GM19372 (cell line): ENCODE results near the gene GHR.

Source experiments
- ATAC-seq: cut with Tn5 transposase; IDR thresholded peaks from one replicate; pipeline ENCODE4 v1.9.1; 2021; ENCODE audit warnings: mild to moderate bottlenecking, low read depth, moderate library complexity; ENCODE audit not compliant: unreplicated experiment

The GHR gene

DNA sequence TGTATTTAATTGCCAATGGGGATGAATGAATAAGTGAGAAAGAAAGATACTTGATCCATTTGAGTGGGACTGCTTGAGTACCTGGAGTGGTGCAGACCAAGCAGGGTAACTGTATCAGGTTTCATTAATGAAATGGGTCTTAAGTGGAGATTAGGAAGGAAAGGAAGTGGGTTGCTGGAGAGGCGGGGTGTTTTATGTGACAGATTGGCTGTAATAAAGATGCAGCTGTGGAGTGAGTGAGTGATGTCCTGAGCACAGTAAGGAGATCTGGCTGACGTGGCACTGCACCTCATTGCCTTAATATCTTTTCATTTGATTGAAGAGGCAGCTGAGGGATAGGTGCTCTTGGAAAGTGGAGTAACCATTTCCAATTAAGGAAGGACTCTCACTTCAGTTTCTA lies 172.4 kb downstream of the GHR start:
- ATAC-seq: no peak

DNA sequence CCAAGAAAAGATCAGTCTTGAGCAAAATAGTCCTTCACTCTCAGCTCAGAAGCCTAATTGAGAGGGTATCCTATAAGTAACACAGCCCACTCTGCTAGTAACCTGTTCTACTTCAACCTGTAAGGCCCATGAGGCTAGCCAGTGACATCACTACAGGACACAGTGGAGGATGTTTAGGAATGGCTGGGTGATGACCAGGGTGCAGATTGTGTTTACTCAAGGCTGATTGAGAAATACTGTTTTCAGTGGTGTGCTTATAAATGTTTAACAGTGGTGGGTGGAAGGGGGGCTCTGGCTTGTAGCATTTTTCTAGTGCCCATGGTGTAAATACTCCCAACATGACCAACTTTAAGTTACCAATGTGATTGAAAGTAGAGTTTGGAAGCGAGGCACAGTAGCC lies 173.6 kb downstream of the GHR start:
- no peak for ATAC-seq

DNA sequence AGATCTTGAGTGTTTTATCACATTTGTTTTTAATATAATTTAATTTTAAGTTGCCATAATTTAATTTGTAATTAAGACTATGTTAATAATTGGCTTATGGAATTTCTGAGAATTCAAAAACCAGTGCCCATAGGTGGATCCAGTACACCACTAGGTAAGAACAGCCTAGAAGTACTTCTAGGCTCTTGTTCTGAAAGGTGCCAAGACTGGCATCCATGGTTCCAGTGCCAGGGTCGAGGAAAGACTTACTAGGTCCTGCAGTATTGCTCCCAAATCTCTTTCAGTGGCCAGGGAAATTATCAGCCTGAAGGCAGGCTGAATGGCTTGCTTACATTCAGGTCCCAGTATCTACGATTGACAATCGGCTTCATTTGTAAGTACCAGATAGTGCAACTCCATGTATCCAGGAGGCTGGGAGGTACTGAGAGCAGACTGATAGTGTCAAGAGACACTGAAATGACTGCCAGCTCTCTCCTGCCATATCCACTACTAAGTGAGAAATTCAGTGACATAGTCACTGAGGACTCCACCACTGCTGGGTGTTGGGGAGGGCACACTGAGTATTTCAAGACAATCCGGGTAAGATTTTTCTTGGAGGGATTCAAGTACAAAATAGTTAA lies 174.2 kb downstream of the GHR start:
- ATAC-seq: no peak

DNA sequence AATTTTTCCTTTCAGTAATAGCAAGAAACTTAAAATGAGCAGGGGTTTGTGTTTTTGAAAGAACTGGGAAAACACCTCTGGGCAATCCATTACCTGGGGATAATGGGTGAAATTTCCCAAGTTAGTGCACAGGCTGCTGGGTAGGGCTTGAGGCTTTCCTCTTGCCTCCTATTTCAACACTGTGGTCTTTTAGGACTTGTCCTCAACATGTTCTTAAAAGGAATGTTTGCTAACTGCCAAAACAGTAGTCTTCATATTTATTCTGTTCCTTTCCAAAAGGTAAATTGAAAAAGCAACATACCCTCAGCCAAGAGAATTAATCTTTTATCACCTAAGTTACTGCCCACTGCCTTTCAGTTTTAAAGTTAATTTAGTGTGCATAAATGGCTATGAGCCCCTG lies 175.1 kb downstream of the GHR start:
- no peak for ATAC-seq

DNA sequence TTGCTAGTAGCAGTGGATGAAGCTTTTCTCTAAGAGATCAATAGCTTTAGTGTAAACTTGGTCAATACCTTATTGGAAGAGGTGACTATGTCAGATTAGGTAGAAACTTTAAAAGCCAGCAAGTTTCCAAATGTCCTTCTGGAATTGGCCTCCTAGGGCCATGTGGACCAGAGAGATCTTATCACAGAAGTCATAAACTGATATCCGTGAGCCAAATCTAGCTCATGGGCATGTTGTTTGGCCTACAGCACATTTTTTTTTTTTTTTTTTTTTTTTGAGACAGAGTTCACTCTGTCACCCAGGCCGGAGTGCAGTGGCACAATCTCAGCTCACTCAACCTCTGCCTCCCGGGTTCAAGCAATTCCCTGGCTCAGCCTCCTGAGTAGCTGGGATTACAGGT lies 175.9 kb downstream of the GHR start:
- ATAC-seq: no peak

DNA sequence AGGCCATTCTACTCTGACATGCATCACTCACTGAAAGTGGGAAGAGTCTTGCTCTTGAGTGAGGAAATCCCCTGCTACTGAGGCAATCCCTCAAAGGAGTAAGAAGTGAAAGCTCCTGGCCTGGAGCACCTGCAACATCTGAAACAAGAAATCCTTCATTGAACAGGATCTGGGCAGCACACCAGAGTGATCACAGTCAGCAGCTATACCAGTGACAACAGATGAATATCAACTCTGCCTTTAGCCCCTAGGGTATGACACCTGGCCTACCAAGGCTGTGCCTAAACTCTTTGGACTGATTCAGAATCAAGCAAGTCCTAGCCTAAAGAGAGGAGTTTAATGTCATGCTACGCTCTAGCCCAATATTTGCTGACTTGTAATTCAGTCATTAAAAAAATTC lies 177.2 kb downstream of the GHR start:
- ATAC-seq: no peak

DNA sequence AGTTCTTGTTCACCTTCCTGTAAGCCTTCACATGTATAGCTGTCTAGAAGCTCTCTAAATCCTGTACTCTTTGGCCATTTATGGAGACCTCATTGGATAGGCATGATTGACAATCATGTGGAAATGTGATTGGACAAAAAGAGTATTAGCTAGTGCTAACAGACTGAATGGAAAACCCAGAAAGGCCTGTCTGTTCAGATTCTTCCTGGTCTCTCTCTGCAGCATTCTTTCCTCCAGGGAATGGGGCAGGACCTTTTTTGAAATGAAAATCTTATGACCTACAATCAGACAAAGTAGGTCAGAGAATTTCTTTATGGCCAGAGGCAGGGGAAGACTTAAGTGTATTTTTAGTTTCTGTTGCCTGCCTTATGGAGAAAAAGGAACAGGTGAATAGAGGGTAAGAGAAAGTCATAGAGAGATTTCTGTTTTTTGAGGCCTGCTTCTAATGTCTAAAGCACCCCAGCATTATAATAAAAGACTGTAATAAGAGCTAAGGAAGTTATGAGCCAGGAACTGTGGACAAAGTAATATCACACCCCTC lies 181.0 kb downstream of the GHR start:
- ATAC-seq: no peak

DNA sequence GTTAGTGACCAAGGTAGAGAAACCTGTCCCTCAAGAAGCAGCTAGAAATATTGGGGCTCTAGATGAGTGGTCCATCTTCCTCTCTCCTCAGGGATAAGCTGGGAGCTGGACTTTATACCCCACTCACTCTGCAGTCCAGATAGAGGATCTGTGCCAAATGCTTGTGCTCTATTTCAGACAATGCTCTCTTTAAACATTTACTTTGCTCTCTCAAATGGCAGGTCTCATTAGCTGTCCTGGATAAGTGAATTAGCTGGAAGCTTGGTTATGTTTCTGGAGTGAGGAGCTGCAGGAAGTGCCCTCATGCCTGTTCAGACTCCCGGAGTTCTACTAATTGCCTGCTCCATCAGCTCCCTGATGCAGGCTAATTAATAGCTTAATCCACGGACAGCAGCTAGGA lies 182.3 kb downstream of the GHR start:
- no peak for ATAC-seq

DNA sequence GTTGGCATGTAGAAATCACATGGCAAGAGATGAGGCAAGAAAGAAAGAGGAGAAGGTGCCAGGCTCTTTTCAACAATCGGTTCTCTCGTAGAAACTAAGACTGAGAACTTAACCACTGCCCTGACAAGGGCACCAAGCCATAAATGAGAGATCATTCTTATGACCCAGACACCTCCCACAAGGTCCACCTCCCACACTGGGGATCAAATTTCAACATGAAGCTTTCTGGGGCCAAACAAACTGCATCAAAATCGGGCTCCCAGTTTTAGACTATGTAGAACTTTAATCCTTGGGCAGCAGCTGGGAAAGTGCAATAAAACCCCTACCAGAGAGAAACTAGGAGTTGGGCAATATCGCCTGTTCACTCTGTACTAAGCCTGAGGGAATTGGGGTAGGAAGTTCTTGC lies 183.2 kb downstream of the GHR start:
- no peak for ATAC-seq

DNA sequence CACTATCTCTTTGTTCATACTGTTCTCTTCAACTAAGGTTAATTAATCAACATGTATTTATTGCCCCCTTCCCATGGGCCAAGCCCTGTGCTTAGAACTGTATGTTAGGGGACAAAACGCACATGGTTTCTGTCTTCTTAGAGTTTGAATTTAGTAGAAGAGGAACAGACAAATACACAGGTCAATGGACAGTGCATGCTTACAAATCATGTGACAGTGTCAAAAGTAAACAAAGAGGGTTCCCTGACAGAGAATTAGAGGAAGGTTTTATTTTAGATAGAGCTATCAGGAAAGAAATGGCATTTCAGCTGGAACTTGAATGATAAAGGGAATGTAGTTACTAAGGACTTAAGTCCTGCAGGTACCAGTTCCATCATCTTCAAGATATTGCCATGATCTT lies 188.2 kb downstream of the GHR start:
- ATAC-seq: no peak

DNA sequence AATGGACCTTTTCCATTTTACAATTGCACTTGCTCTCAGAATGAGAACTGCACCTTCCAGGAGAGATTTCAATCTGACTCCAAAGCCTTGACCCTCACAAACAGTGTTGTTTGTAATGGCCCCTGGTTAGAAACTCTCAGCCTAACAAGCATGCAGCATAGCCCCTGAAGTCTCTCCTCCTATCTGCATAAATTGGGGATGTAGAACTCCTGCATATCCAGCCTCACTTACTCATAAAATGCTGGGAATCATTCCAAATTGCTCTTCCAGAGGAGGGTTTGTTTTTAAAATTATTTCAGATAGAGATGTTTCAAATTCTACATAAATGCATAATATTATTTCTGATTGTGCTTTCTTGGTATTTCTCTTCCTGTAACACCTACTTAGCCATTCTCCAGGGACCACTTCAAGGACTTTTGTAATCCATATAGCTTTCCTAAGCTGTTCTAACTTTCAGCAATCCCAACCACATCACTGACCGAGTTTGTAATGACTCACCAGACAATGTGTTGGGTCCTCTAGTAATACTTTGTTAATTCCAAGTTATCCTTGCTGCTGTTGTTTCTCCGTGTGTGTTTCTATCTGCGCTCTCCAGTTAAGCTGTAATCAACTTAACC lies 189.6 kb downstream of the GHR start:
- no peak for ATAC-seq

DNA sequence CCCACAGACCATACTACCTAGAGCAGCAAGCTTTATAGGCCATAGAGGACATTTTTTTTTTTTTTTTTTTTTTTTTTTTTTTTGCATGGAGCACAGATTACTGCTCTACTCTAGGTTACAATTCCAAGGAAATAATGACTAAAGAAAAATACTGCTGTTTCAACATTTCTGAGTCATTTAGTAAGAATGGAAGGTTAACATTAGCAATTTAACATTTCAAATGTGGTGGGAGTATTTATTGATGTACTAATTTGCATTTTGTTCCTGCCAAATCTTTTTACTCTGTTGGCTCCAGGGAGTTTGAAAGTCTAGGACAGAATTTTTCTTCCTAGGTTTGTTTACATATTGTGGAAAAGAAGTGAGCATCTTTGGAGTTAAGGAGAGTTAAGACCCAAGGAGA lies 191.3 kb downstream of the GHR start:
- no peak for ATAC-seq

DNA sequence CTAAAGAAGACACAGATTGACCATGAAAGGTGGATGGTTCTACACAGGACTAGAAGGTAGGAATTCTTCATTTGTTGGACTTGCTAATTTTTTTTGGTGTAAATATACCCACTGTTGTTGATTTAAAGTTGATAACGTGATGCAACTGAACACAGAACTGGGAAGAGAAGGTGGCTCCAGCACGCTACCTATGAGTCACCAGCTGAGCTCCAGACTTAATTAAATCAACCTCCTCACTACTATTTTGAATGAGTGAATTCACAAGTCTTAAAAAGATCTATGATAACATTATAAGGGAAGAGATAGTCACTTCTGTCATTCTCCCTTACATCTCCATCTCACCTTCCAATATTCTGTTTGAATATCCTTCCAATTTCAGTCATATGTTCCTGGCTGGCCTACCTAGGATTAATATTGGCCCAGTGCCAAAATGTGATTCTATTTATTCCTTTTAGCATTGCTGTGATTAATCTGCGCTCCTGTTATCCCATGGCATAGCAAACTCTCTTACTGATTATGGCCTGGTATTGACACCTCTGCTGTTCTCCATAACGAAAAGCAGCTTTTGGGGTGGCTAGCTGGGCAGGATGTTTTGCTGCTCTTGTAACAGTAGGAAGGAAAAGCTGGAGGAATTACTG lies 197.5 kb downstream of the GHR start:
- no peak for ATAC-seq

DNA sequence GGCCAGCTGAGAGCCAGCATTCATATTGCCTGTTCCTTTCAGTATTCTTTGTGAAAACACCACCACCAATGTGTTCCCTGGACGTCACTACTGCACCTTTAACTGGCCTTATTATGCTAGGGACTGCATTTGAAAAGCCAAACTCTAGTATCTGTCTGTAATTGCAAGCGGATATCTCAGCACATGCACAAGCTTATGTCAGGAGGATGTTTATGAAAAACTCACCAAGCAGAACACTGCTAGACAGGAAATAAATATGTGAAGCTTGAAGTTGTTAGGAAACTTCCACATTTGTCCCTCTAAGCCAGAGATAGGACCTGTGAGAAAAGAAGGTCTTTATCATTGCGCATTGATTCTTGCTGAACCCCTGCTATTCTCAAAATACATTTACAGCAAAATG lies 198.0 kb downstream of the GHR start:
- no peak for ATAC-seq

DNA sequence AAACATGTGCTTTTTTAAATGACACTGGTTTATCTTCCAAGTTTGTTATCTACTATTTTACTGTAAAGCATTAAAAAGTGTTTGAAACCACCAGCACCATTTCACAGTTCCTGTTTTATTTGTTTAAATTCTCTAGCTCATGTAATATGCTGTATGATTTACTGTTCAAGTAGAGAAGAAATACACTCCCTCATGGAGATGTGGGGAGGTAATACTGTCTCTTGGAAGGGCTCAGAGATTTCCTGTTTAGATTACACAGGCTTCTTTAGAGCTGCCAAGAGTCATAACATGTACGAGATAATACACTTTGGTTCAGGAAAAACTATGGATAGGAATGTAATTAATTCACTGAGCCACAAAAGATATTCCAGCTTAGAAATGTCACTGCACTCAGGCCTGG lies 198.4 kb downstream of the GHR start:
- no peak for ATAC-seq

DNA sequence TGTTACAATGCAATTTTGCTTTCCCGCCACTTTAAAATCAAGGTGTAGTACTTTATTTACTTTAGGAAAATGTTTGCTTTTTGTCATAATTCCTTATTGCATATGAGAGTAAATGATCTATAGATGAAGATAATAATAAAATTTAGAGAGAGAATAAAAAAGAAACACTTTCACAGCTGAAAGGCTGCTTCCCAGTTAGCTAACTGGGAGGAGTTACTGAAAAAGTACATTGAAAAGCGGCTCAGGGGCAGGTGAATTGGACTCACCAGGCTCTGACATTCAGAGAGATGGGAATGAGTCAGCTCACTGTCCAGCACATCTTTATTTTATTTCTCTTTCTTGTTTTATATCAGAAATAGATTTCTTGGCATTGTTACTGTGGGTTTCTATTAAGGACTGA lies 201.7 kb downstream of the GHR start:
- ATAC-seq: no peak

DNA sequence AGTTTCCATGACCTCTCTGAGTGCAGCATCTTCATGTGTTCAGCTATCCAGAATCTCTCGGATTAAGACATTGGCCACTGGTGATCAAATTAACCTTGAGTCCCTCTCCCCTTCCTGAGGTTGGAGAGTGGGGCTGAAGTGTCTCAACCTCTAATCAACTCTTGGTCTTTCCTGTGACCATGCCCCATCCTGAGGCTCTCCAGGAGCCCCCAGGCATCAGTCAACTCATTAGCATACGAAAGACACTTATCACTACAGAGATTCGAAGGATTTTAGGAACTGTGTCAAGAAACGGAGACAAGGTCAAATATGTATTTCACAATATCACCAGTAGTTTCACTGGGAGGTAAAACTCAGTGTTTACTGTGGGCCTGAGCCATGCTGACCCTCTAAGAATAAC lies 203.2 kb downstream of the GHR start:
- ATAC-seq: no peak

DNA sequence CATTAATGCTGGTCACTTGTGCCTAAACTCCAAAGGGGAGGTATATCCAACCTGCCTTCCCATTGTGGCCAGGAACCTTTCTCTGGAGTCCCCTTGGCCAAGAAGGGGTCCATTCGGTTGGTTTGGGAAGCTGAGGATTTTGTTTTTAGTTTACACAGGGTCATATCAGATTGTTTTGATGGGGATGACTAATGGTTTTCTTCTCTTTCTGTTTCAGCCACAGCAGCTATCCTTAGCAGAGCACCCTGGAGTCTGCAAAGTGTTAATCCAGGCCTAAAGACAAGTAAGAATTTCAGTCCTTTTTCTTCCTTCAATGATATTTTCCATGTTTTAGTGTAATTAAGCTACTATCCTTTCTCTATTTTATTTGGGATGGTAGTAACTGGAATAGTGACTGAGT lies 205.6 kb downstream of the GHR start:
- no peak for ATAC-seq

DNA sequence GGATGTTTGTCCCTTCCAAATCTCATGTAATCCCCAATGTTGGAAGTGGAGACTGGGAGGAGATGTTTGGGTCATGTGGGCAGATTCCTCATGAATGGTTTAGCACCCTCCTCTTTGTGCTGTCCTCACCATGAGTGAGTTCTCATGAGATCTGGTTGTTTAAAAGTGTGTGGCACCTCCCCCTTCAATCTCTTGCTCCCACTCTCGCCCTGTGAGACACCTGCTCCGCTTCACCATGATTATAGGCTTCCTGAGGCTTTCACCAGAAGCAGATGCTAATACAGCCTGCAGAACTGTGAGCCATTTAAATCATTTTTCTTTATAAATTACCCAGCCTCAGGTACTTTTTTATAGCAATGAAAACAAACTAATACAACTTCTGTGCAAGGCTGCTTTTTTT lies 206.0 kb downstream of the GHR start:
- ATAC-seq: no peak

DNA sequence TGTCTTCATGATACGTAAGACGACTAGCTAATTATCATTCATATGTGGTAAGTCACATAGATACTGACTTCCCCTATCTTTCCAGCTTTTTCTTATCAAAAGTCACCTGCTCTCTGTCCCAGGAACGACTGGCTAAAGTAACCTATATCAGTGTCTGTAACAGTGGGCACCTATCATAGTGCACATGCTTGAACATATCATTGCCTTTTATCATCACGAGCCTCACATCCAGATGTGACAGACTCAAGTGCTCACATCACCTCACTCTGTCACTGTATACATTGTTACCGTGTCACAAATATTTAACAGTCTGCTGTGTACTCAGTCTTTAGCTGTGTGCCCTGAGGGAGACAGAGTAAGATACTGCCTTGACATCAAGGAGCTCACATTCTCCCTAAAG lies 208.0 kb downstream of the GHR start:
- ATAC-seq: no peak

DNA sequence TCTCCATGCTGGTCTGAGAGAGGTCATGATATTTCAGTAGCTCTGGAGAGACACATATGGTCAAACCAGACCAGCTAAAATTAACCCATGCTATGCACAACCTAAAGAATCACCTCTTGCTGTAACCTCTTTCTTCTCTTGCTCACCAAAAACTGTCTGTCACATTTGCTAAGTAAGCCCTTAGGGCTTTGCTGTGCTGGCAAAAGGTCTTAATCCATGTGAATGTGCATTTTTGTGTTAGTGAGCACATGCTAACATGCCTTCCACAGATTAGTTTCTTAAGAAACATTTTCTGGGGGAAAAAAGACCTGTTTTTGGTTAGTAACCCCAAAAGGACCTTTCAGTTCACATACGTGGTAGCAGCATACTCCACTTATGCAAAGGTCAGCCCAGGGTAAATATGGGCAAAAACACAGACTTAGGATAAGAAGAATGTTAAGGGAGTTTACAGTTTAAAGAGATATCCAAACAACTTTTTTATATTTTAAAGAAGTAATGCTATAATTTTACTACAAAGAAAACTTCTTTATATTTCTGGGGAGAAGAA lies 209.2 kb downstream of the GHR start:
- no peak for ATAC-seq

DNA sequence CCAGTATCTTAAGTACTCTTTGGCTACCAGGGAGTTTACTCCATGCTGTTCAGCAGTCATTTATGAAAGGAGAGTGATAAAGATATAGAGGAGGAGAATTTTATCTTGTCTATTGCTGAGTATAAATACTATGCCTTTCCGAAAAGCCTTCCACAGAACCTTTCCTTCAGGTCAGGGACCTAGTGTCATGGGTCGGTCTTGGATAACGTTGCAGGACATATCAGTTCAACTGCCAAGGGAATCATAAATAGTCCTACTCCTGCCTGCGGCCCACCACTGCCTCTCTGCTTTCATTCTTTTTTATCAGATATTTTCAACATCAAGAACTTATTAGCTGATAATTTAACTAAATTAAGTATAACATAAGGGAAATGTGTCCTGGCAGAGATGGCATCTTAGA lies 211.3 kb downstream of the GHR start:
- no peak for ATAC-seq
